Endothelial cell of umbilical vein (primary cell): ENCODE data around the gene CLCN4. TPM values are rescaled to one million over a fixed set of nuclear protein-coding genes. Genes with fewer than 3 reads are reported as not detected.

Experiments used
- BruUV-seq: library from RNA; stranded (reverse); fragments of 400-500 nt; replicated peaks from 2 replicates; lab custom pipeline; 2021; lab: Mats Ljungman, UMichigan
- CTCF ChIA-PET: fragments of 300-600, 350-600 bp; sonication (Branson Sonifier 250); formaldehyde crosslinking; loops from one replicate; lab custom pipeline; 2021; ENCODE audit warnings: antibody characterized with exemption, inconsistent platforms; lab: Charles Lee
- POLR2A ChIA-PET: fragments of 300-600, 350-600 bp; sonication (Branson Sonifier 250); formaldehyde crosslinking; loops from one replicate; lab custom pipeline; 2021; ENCODE audit warnings: antibody characterized with exemption, inconsistent platforms; lab: Charles Lee
- DNase-seq: peaks from one replicate; pipeline ENCODE4 v3.0.0-alpha.2; 2011; ENCODE audit warnings: low read depth, low spot score
- FAIRE-seq: peaks from 2 replicates; lab custom pipeline; 2011; peaks lifted over from hg19 to GRCh38; lab: Jason Lieb, UNC
- H2AFZ ChIP-seq: 2 replicates; pipeline ENCODE4 v1.6.0; 2012; ENCODE audit warnings: low read depth, low read length, control low read depth, inconsistent platforms
- H3K27ac ChIP-seq: 2 replicates; pipeline ENCODE4 v1.5.1; 2011; ENCODE audit warnings: low read depth, mild to moderate bottlenecking, control low read depth, low read length, moderate library complexity; ENCODE audit not compliant: insufficient read depth
- H3K27me3 ChIP-seq, 2 experiments: 2 replicates each; pipeline versions ENCODE4 v1.6.0 to v1.6.1; 2011; ENCODE audit warnings: low read length in 2 of 2, mixed read lengths in 1 of 2; ENCODE audit not compliant: control insufficient read depth in 2 of 2, insufficient read depth in 2 of 2
- H3K36me3 ChIP-seq, 2 experiments: 2 replicates in 1 of 2; 3 replicates in 1 of 2; pipeline ENCODE4 v1.5.1; 2011; ENCODE audit warnings: low read length in 2 of 2, mild to moderate bottlenecking in 1 of 2, moderate library complexity in 1 of 2; ENCODE audit not compliant: control insufficient read depth in 2 of 2, insufficient read depth in 2 of 2; ENCODE audit errors: extremely low read depth in 1 of 2
- H3K4me1 ChIP-seq: 3 replicates; pipeline ENCODE4 v1.5.1; 2011; ENCODE audit warnings: mild to moderate bottlenecking, low read length; ENCODE audit not compliant: control insufficient read depth, insufficient read depth; ENCODE audit errors: extremely low read depth
- H3K4me2 ChIP-seq: 2 replicates; pipeline ENCODE4 v1.6.1; 2011; ENCODE audit warnings: low read length, control low read depth, mixed read lengths; ENCODE audit not compliant: insufficient read depth
- H3K4me3 ChIP-seq, 3 experiments: fragments of 200-600 bp in 1 of 3; sonication (generic), shearing (Covaris generic) in 1 of 3; replicated peaks in 1 of 3; 2 replicates each; pipeline ENCODE4 v1.5.1; 2011 to 2016; ENCODE audit warnings: control low read depth in 3 of 3, low read length in 3 of 3, mild to moderate bottlenecking in 2 of 3, inconsistent platforms in 1 of 3, low read depth in 1 of 3, moderate library complexity in 1 of 3; ENCODE audit not compliant: insufficient read depth in 1 of 3
- H3K79me2 ChIP-seq: 2 replicates; pipeline ENCODE4 v1.6.0; 2012; ENCODE audit warnings: low read length, inconsistent platforms; ENCODE audit not compliant: control insufficient read depth, insufficient read depth
- H3K9ac ChIP-seq: replicated peaks from 2 replicates; pipeline ENCODE3; 2011; ENCODE audit warnings: low read length, control low read depth; ENCODE audit not compliant: insufficient read depth; ENCODE audit errors: extremely low read depth
- H3K9me1 ChIP-seq: replicated peaks from 3 replicates; pipeline ENCODE4 v1.6.0; 2011; ENCODE audit warnings: mild to moderate bottlenecking, low read length; ENCODE audit not compliant: control insufficient read depth, insufficient read depth; ENCODE audit errors: extremely low read depth
- H3K9me3 ChIP-seq: replicated peaks from 2 replicates; pipeline ENCODE4 v1.5.1; 2012; ENCODE audit warnings: low read length, inconsistent platforms; ENCODE audit not compliant: control insufficient read depth, insufficient read depth
- H4K20me1 ChIP-seq: replicated peaks from 2 replicates; pipeline ENCODE3; 2011; ENCODE audit warnings: mild to moderate bottlenecking, low read length; ENCODE audit not compliant: control insufficient read depth, insufficient read depth; ENCODE audit errors: extremely low read depth
- EZH2 ChIP-seq: IDR thresholded peaks from 2 replicates; pipeline ENCODE4 v1.6.1; 2012; ENCODE audit warnings: borderline replicate concordance, low read depth, mild to moderate bottlenecking, moderate library complexity, low read length, inconsistent platforms; ENCODE audit not compliant: severe bottlenecking
- FOS ChIP-seq: IDR thresholded peaks from 2 replicates; pipeline ENCODE4 v1.6.1; 2011; ENCODE audit warnings: mild to moderate bottlenecking, low read length, moderate library complexity, borderline replicate concordance; ENCODE audit not compliant: insufficient read depth
- GATA2 ChIP-seq: IDR thresholded peaks from 2 replicates; pipeline ENCODE4 v1.7.0; 2011; ENCODE audit warnings: low read depth, mild to moderate bottlenecking, moderate library complexity, mixed read lengths, low read length; ENCODE audit not compliant: insufficient read length, insufficient read depth
- JUN ChIP-seq: IDR thresholded peaks from 2 replicates; pipeline ENCODE4 v1.6.1; 2011; ENCODE audit warnings: borderline replicate concordance, low read depth; ENCODE audit not compliant: insufficient read length, insufficient read depth
- MYC ChIP-seq: IDR thresholded peaks from one replicate; pipeline ENCODE4 v1.6.1; 2011; ENCODE audit warnings: mild to moderate bottlenecking, low read depth, low read length
- POLR2A ChIP-seq: IDR thresholded peaks from 2 replicates; pipeline ENCODE4 v1.6.1; 2012; ENCODE audit warnings: low read depth, mild to moderate bottlenecking, control low read depth, low read length
- POLR2AphosphoS5 ChIP-seq: IDR thresholded peaks from 2 replicates; pipeline ENCODE4 v1.6.1; 2012; ENCODE audit warnings: low read depth, mild to moderate bottlenecking, control low read depth, low read length, moderate library complexity; ENCODE audit not compliant: insufficient read depth
- dilution Hi-C: fragments of 300-500 bp; cut with MboI; formaldehyde crosslinking; loops from one replicate; pipeline ENCODE4 v1.15.0; 2019; ENCODE audit warnings: low sequenced_read_pairs; ENCODE audit not compliant: extremely low pct_ligation_motif_present
- intact Hi-C: fragments of 100-400 bp; cut with micrococcal nuclease; formaldehyde crosslinking; loops from one replicate; pipeline ENCODE4 v1.10.0; 2022
- polyA plus RNA-seq, 4 experiments: library from polyadenylated mRNA; depleted of rRNA in 3 of 4; stranded (reverse) in 3 of 4; unstranded in 1 of 4; fragments of >200 nt; gene quantifications; 2 replicates each; pipeline versions ENCODE4 v1.2.1 to v1.2.3, GENCODE V29; 2011 to 2012; ENCODE audit warnings: missing spikeins in 1 of 4
- total RNA-seq: library from RNA; stranded (reverse); gene quantifications from 2 replicates; pipeline ENCODE4 v1.2.3, GENCODE V29; 2021
- TF ChIP-seq, protein P1 (sequence below): IDR thresholded peaks from 2 replicates; pipeline ENCODE4 v1.6.1; 2011; ENCODE audit not compliant: insufficient read depth, insufficient read length
- TF ChIP-seq, protein P2 (sequence below), 2 donors: IDR thresholded peaks; 1 replicate in 1 of 2; 2 replicates in 1 of 2; pipeline ENCODE4 v1.5.1; 2011; ENCODE audit warnings: low read length in 2 of 2, mild to moderate bottlenecking in 2 of 2, moderate library complexity in 2 of 2, control low read depth in 1 of 2, inconsistent platforms in 1 of 2, low read depth in 1 of 2; ENCODE audit not compliant: insufficient read depth in 1 of 2; ENCODE audit errors: extremely low read depth in 1 of 2

The CLCN4 gene
- total and polyA plus RNA-seq, 2 donors (not counting 3 experiments of a cell fraction or from before 2014, with no cell fraction given), result 7.6 to 19.8 TPM

DNA sequence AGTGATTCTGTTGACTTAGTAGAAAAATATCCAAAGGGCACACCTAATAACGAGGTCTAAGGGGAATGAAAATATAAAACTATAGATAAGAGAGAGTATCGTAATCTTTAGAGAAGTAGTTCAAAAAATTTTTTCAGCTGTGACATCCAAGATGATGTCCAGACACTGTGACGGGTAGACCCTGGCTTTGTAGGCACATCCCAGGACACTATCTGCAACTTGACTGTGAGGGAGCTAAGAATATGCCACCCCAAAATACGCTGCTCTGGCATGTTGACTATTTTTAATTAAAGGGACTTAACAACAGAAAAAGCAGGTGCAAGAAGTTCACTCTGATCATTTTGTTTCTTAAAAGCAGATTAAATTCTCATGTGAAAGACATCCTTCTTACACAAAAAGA is 89.5 kb downstream of the CLCN4 start:
- no peaks in the 10 kb centered on the region for H3K27me3 ChIP-seq
- no peak overlapping the region for H3K27ac ChIP-seq
- intact Hi-C loops, result no loop called here
- POLR2A ChIA-PET, result no interaction called here
- H3K9me3 ChIP-seq, result no peaks in the 10 kb centered on the region
- H3K36me3 ChIP-seq, result no peaks in the 10 kb centered on the region
- CTCF ChIA-PET, result interaction anchor here (1.1 kb wide), 1 partner anchor 8 kb away, joined by 3 read pairs; no protein-coding TSS in a partner anchor
- H3K4me2 ChIP-seq, result no peak overlapping the region
- H3K79me2 ChIP-seq, result no peaks in the 10 kb centered on the region
- no peak for FAIRE-seq
- TF ChIP-seq, protein P1, sequence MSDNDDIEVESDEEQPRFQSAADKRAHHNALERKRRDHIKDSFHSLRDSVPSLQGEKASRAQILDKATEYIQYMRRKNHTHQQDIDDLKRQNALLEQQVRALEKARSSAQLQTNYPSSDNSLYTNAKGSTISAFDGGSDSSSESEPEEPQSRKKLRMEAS, result no peak
- TF ChIP-seq MYC, result no peak
- TF ChIP-seq POLR2A, result no peak
- no peak for TF ChIP-seq JUN
- TF ChIP-seq, protein P2, sequence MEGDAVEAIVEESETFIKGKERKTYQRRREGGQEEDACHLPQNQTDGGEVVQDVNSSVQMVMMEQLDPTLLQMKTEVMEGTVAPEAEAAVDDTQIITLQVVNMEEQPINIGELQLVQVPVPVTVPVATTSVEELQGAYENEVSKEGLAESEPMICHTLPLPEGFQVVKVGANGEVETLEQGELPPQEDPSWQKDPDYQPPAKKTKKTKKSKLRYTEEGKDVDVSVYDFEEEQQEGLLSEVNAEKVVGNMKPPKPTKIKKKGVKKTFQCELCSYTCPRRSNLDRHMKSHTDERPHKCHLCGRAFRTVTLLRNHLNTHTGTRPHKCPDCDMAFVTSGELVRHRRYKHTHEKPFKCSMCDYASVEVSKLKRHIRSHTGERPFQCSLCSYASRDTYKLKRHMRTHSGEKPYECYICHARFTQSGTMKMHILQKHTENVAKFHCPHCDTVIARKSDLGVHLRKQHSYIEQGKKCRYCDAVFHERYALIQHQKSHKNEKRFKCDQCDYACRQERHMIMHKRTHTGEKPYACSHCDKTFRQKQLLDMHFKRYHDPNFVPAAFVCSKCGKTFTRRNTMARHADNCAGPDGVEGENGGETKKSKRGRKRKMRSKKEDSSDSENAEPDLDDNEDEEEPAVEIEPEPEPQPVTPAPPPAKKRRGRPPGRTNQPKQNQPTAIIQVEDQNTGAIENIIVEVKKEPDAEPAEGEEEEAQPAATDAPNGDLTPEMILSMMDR (IDR thresholded peaks at IDR 0.05; ENCODE audit: extremely low read depth in 1 of 2, insufficient read depth in 1 of 2, low read depth in 1 of 2, low read length in 2 of 2), result no peak
- TF ChIP-seq EZH2, result no peak
- no peak for TF ChIP-seq GATA2
- TF ChIP-seq POLR2AphosphoS5, result no peak
- TF ChIP-seq FOS, result no peak
- H3K9ac ChIP-seq, result no peak overlapping the region
- DNase-seq, result no peak
- H3K4me3 ChIP-seq, result no peak overlapping the region
- H3K4me1 ChIP-seq, result no peaks in the 10 kb centered on the region
- BruUV-seq, result no TSS peak
- H3K9me1 ChIP-seq, result no peaks in the 10 kb centered on the region
- no peak overlapping the region for H2AFZ ChIP-seq
- dilution Hi-C loops, result no loop called here
- no peaks in the 10 kb centered on the region for H4K20me1 ChIP-seq
